ENCODE data around the gene TMEM151A. TPM values are rescaled to one million over a fixed set of nuclear protein-coding genes. Genes with fewer than 3 reads are reported as not detected.

Gene TMEM151A
- total RNA-seq, 2 donors from 2014 or later, result 0.27 TPM; not detected in 1

DNA sequence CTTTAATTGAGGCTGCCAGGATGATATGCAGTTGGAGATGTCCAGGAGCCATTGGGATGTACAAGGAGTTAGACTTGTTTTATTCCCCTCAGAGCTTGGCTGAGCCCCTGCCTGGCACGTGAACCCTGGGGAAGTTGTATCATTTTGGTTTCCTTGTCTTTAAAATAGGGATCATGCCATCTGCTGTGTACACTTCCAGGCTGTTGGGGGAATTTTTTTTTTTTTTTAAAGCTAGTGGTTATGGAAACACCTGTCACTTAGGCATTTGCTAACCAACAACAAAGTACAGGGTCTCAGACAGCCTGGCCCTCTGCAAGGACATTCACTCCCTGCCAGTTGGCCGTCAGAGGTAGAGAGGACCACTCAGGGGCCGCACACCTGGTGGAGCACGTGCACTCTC, 31.7 kb upstream of the TMEM151A start:
- ATAC-seq (ENCODE audit: insufficient number of reproducible peaks, low FRiP score, low read depth) (no peak), DNase-seq (ENCODE audit: low spot score) (no peak)
- Histone ChIP-seq H3K4me1 (ENCODE audit: control insufficient read depth in 1 of 2, low read depth in 2 of 2) (peaks cover 5 to 19% of the 10 kb centered on the region in 2 donors), H3K27ac (no peak overlapping the region), H3K4me3 (no peak overlapping the region), H3K27me3 (replicated peaks; ENCODE audit: insufficient read depth) (no peaks in the 10 kb centered on the region), H3K9me3 (no peaks in the 10 kb centered on the region), H3K36me3 (peaks cover 26% of the 10 kb centered on the region)
- TF ChIP-seq CTCF (IDR thresholded peaks at IDR 0.05), result no peak

- no peak for DNase-seq (ENCODE audit: low spot score)
- Histone ChIP-seq H3K4me1 (ENCODE audit: control insufficient read depth in 1 of 2, low read depth in 2 of 2) (peaks cover 5 to 20% of the 10 kb centered on the region in 2 donors), H3K36me3 (peaks cover 26% of the 10 kb centered on the region), H3K9me3 (no peaks in the 10 kb centered on the region), H3K27me3 (replicated peaks; ENCODE audit: insufficient read depth) (no peaks in the 10 kb centered on the region), H3K27ac (no peak overlapping the region), H3K4me3 (no peak overlapping the region)
- ATAC-seq (ENCODE audit: insufficient number of reproducible peaks, low FRiP score, low read depth), result no peak
- no peak for TF ChIP-seq CTCF (IDR thresholded peaks at IDR 0.05)
Measured at GRCh38 chr11:66261578-66261977, 30.1 kb upstream of the TMEM151A start.

GRCh38 chr11:66262191-66262590, 29.5 kb upstream of the TMEM151A start:
- no peak for TF ChIP-seq CTCF (IDR thresholded peaks at IDR 0.05)
- H3K27me3 ChIP-seq (replicated peaks; ENCODE audit: insufficient read depth), result no peaks in the 10 kb centered on the region
- ATAC-seq (ENCODE audit: insufficient number of reproducible peaks, low FRiP score, low read depth) (no peak), DNase-seq (ENCODE audit: low spot score) (no peak)
- peaks cover 26% of the 10 kb centered on the region for H3K36me3 ChIP-seq
- H3K4me1 ChIP-seq (ENCODE audit: control insufficient read depth in 1 of 2, low read depth in 2 of 2), result peaks cover 8 to 21% of the 10 kb centered on the region in 2 donors
- no peak overlapping the region for H3K4me3 ChIP-seq
- no peaks in the 10 kb centered on the region for H3K9me3 ChIP-seq
- no peak overlapping the region for H3K27ac ChIP-seq

GRCh38 chr11:66262696-66263095, 29.0 kb upstream of the TMEM151A start:
- H3K36me3 ChIP-seq, result peaks cover 26% of the 10 kb centered on the region
- no peak for TF ChIP-seq CTCF (IDR thresholded peaks at IDR 0.05)
- DNase-seq (ENCODE audit: low spot score) (no peak), ATAC-seq (ENCODE audit: insufficient number of reproducible peaks, low FRiP score, low read depth) (no peak)
- H3K27me3 ChIP-seq (replicated peaks; ENCODE audit: insufficient read depth), result no peaks in the 10 kb centered on the region
- peaks cover 8 to 21% of the 10 kb centered on the region in 2 donors for H3K4me1 ChIP-seq (ENCODE audit: control insufficient read depth in 1 of 2, low read depth in 2 of 2)
- no peak overlapping the region for H3K27ac ChIP-seq
- no peaks in the 10 kb centered on the region for H3K9me3 ChIP-seq
- H3K4me3 ChIP-seq, result no peak overlapping the region

DNA sequence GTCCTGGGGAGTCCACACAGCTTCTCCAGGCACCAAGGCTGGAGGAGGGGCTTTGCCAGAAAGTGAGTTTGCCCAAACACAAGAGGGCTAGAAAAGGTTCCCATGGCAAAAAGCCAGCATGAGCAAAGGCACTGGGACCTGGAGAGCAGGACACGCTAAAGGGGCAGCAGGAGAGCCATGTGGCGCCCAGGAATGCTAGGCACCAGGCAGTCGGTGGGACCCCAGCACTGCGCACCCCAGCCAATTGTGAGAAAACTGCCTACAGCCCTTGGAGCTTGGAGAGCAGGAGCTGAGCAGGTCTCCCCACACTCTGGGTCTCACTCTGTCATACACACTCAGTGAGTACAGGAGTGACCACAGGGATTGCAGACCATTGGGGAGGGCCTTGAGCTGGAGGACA, 28.5 kb upstream of the TMEM151A start:
- Histone ChIP-seq H3K9me3 (no peaks in the 10 kb centered on the region), H3K27ac (no peak overlapping the region), H3K27me3 (replicated peaks; ENCODE audit: insufficient read depth) (no peaks in the 10 kb centered on the region), H3K4me3 (no peak overlapping the region), H3K36me3 (peaks cover 26% of the 10 kb centered on the region), H3K4me1 (ENCODE audit: control insufficient read depth in 1 of 2, low read depth in 2 of 2) (peaks cover 8 to 21% of the 10 kb centered on the region in 2 donors)
- DNase-seq (ENCODE audit: low spot score) (no peak), ATAC-seq (ENCODE audit: insufficient number of reproducible peaks, low FRiP score, low read depth) (no peak)
- TF ChIP-seq CTCF (IDR thresholded peaks at IDR 0.05), result no peak

Data from thoracic aorta (tissue), 2 donors.